ENCODE measurements around the gene PLA2G4E. TPM values are rescaled to one million over a fixed set of nuclear protein-coding genes. Genes with fewer than 3 reads are reported as not detected.

The PLA2G4E gene
- total and polyA plus RNA-seq, 9 of the 15 experiments (the other 6 are each of a cell fraction or from before 2014, with no cell fraction given) = 0.03 TPM; not detected in 8

- TF ChIP-seq PRDM10 (IDR thresholded peaks at IDR 0.05; ENCODE audit: partially characterized antibody) (no peak), ZNF780A (CRISPR knock-in tag; IDR thresholded peaks at IDR 0.05) (no peak), ZNF785 (CRISPR knock-in tag; IDR thresholded peaks at IDR 0.05) (no peak), HDAC1 (IDR thresholded peaks at IDR 0.05) (no peak), ZNF232 (CRISPR knock-in tag; IDR thresholded peaks at IDR 0.05) (no peak), MXI1 (IDR thresholded peaks at IDR 0.05; ENCODE audit: low read depth, low read length) (no peak), ARID4B (CRISPR knock-in tag; IDR thresholded peaks at IDR 0.05) (no peak), RBM22 (IDR thresholded peaks at IDR 0.05; ENCODE audit: low read depth, low read length, poor library complexity, severe bottlenecking) (no peak), ZNF740 (CRISPR knock-in tag; IDR thresholded peaks at IDR 0.05) (no peak), ZNF740 (tag; IDR thresholded peaks at IDR 0.05) (no peak), ZNF263 (CRISPR knock-in tag; IDR thresholded peaks at IDR 0.05; ENCODE audit: borderline replicate concordance) (no peak), HDAC8 (tag; IDR thresholded peaks at IDR 0.05) (no peak), HNRNPUL1 (IDR thresholded peaks at IDR 0.05; ENCODE audit: low read length) (no peak)
Measured at GRCh38 chr15:41932101-41932500, 88.7 kb downstream of the PLA2G4E start (continued).
